Fibroblast of lung (primary cell): Measurements from ENCODE around the gene ACTRT2.

Source experiments
- CTCF ChIP-seq, 2 donors: IDR thresholded peaks in 1 of 2; conservative IDR thresholded peaks in 1 of 2; 1 replicate in 1 of 2; 2 replicates in 1 of 2; pipeline ENCODE4 v1.5.1; 2011 to 2012; ENCODE audit warnings: low read length in 2 of 2, control low read depth in 1 of 2, inconsistent platforms in 1 of 2, low read depth in 1 of 2, mild to moderate bottlenecking in 1 of 2
- EZH2 ChIP-seq: IDR thresholded peaks from 2 replicates; pipeline ENCODE4 v1.5.1; 2012; ENCODE audit warnings: low read length, control low read depth, mild to moderate bottlenecking; ENCODE audit errors: missing control alignments

- no peak for TF ChIP-seq EZH2
- no peak for TF ChIP-seq CTCF (conservative IDR thresholded peaks at IDR 0.05 in 1 of 2, IDR thresholded peaks at IDR 0.05 in 1 of 2; ENCODE audit: low read depth in 1 of 2, low read length in 2 of 2)
Measured at GRCh38 chr1:3049164-3049563, 27.9 kb downstream of the ACTRT2 start.
